ENCODE data around the gene PLA2G4F. TPM values are rescaled to one million over a fixed set of nuclear protein-coding genes. Genes with fewer than 3 reads are reported as not detected.

Gene PLA2G4F
- total RNA-seq, 2 donors from 2014 or later: 1.6 to 2.0 TPM

GRCh38 chr15:42178056-42178455 lies 21.6 kb upstream of the PLA2G4F start:
- 67 to 90% methylated on average over 2 of the region's 2 CpGs for WGBS, 2 donors
- intact Hi-C loops (cut with DNase I): no loop called here
- Histone ChIP-seq H3K36me3 (replicated peaks in 1 of 2; ENCODE audit: insufficient read depth in 1 of 2, low read depth in 2 of 2) (peaks cover 13 to 26% of the 10 kb centered on the region in 2 donors), H3K27ac (no peak overlapping the region), H3K27me3 (no peaks in the 10 kb centered on the region), H3K4me3 (no peak overlapping the region), H3K9me3 (no peaks in the 10 kb centered on the region), H3K4me1 (no peaks in the 10 kb centered on the region)
- no peak for ATAC-seq
- TF ChIP-seq CTCF (IDR thresholded peaks at IDR 0.05) (no peak), POLR2A (IDR thresholded peaks at IDR 0.05) (no peak)
- no peak for DNase-seq

- no peaks in the 10 kb centered on the region for H3K9me3 ChIP-seq
- H3K27me3 ChIP-seq: no peaks in the 10 kb centered on the region
- H3K4me1 ChIP-seq: no peaks in the 10 kb centered on the region
- DNase-seq: no peak
- no peak for TF ChIP-seq POLR2A (IDR thresholded peaks at IDR 0.05)
- H3K36me3 ChIP-seq (replicated peaks in 1 of 2; ENCODE audit: insufficient read depth in 1 of 2, low read depth in 2 of 2): peaks cover 7 to 34% of the 10 kb centered on the region in 2 donors
- intact Hi-C loops (cut with DNase I): no loop called here
- 81 to 82% methylated on average over 5 of the region's 5 CpGs for WGBS, 2 donors
- H3K27ac ChIP-seq: no peak overlapping the region
- ATAC-seq: no peak
- no peak overlapping the region for H3K4me3 ChIP-seq
Observed at GRCh38 chr15:42175671-42176070, 19.2 kb upstream of the PLA2G4F start.

GRCh38 chr15:42172475-42172874 lies 16.0 kb upstream of the PLA2G4F start:
- no peaks in the 10 kb centered on the region for H3K27me3 ChIP-seq
- no peak overlapping the region for H3K27ac ChIP-seq
- no peak for DNase-seq
- ATAC-seq: no peak
- H3K4me3 ChIP-seq: no peak overlapping the region
- H3K36me3 ChIP-seq (replicated peaks in 1 of 2; ENCODE audit: insufficient read depth in 1 of 2, low read depth in 2 of 2): peaks cover under 1 to 31% of the 10 kb centered on the region in 2 donors
- intact Hi-C loops (cut with DNase I): no loop called here
- H3K4me1 ChIP-seq: no peaks in the 10 kb centered on the region
- no peak for TF ChIP-seq POLR2A (IDR thresholded peaks at IDR 0.05)
- no peak for TF ChIP-seq CTCF (IDR thresholded peaks at IDR 0.05)
- no peaks in the 10 kb centered on the region for H3K9me3 ChIP-seq
- 81 to 90% methylated on average over 5 of the region's 5 CpGs for WGBS, 2 donors

GRCh38 chr15:42171795-42172194 lies 15.4 kb upstream of the PLA2G4F start:
- no peaks in the 10 kb centered on the region for H3K27me3 ChIP-seq
- DNase-seq (no peak), ATAC-seq (no peak)
- TF ChIP-seq CTCF (IDR thresholded peaks at IDR 0.05) (no peak), POLR2A (IDR thresholded peaks at IDR 0.05) (no peak)
- intact Hi-C loops (cut with DNase I): no loop called here
- no peak overlapping the region for H3K27ac ChIP-seq
- H3K9me3 ChIP-seq: no peaks in the 10 kb centered on the region
- H3K4me1 ChIP-seq: no peaks in the 10 kb centered on the region
- peaks cover 7 to 37% of the 10 kb centered on the region in 2 donors for H3K36me3 ChIP-seq (replicated peaks in 1 of 2; ENCODE audit: insufficient read depth in 1 of 2, low read depth in 2 of 2)
- WGBS, 2 donors: 69 to 100% methylated on average over 1 of the region's 1 CpG
- H3K4me3 ChIP-seq: no peak overlapping the region

- ATAC-seq (no peak), DNase-seq (no peak)
- no peaks in the 10 kb centered on the region for H3K27me3 ChIP-seq
- intact Hi-C loops (cut with DNase I): no loop called here
- TF ChIP-seq CTCF (IDR thresholded peaks at IDR 0.05) (no peak), POLR2A (IDR thresholded peaks at IDR 0.05) (no peak)
- H3K36me3 ChIP-seq (replicated peaks in 1 of 2; ENCODE audit: insufficient read depth in 1 of 2, low read depth in 2 of 2): peaks cover 13 to 44% of the 10 kb centered on the region in 2 donors
- no peaks in the 10 kb centered on the region for H3K9me3 ChIP-seq
- 71 to 100% methylated on average over 1 of the region's 1 CpG for WGBS, 2 donors
- no peak overlapping the region for H3K4me3 ChIP-seq
- H3K4me1 ChIP-seq: no peaks in the 10 kb centered on the region
- H3K27ac ChIP-seq: no peak overlapping the region
Observed at GRCh38 chr15:42171122-42171521, 14.7 kb upstream of the PLA2G4F start.

Data from body of pancreas (tissue), 4 donors.